RCC 7860 (cell line): Measurements from ENCODE around the gene PFKFB3.
A peak's percentile ranks its signal among the peaks of the same experiment; 100 is the strongest.

ENCODE experiments used
- DNase-seq: peaks from one replicate; pipeline ENCODE4 v3.0.0-alpha.2; 2015; ENCODE audit warnings: low spot score
- FAIRE-seq: peaks from 2 replicates; lab custom pipeline; 2012; peaks lifted over from hg19 to GRCh38; lab: Jason Lieb, UNC

PFKFB3 gene

DNA sequence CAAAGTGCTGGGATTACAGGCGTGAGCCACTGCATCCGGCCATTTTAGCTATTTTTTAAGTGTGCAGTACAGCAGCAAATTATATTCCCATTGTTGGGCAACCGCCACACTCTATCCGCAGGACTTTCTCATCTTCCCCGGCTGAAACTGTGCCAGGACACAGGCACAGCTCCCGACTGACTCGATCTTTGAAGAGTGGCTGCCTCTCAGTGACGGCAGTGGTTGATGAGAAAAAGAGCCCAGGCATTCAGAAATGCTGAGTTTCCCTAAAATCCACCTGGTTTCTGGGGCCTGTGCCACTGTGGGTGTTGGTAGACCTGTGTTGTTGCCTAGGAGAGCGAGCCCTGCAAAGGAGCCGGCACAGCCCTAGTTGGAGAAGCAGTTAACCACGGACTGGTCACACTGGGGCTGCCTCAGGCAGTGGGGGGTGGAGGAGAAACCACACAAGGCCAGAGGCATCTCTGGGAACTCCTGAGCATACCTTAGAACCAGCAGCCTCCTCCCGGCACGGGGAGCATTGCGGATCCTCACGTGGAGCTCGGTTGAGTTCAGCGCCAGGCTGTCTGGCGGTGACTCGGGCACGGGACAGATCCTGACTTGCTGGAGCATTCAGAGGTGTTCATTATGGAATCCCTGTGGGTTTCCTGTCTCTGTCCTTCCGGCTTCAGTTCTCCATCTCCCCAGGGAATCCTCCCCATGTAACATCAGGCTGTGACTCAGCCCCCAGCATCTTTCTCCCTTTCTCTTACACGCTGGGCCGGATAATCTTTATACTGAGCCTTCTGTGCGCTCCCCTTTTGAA, 16.2 kb downstream of the PFKFB3 start:
- FAIRE-seq (peak; percentile 95), DNase-seq (peak; percentile 99)

DNA sequence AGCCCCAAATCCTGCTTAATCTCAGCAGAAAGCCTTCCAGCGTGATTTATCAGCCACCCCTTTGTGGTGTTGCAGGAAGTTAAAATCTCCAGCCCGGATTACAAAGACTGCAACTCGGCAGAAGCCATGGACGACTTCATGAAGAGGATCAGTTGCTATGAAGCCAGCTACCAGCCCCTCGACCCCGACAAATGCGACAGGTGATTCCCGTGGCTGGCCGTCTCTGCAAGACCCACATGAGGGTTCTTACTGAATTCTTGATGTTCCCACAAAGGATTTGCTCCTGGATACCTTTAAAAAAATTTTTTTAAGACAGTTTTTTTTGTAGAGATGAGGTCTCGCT, 16.7 kb downstream of the PFKFB3 start:
- no peak for DNase-seq
- no peak for FAIRE-seq

DNA sequence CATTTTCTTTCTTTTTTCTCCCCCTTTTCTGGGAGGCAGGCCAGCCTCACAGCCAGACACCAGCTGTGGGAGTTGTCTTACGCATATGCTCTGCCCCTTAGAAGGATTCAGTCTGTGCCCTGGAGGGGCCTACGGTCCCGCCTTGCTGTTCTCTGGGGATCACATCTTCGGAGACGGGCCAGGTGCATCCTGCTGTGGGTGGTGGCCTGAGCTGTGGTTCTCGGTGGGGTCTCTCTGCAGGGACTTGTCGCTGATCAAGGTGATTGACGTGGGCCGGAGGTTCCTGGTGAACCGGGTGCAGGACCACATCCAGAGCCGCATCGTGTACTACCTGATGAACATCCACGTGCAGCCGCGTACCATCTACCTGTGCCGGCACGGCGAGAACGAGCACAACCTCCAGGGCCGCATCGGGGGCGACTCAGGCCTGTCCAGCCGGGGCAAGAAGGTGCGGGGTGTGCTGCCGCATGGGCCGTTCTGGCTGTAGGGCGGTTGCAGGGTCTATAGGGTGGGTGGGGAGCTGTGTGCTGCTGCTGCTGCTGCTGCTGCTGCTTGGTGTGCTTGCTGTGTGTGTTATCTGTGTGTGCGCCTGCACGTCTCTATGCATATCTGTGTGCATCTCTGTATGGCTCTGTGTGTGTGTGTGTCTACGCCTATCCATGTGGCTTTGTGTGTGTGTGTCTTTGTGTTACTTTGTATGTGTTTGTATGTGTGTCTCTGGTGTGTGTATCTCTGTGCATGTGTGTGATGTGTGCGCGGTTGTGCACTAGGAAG, 17.9 kb downstream of the PFKFB3 start:
- FAIRE-seq (no peak), DNase-seq (no peak)

DNA sequence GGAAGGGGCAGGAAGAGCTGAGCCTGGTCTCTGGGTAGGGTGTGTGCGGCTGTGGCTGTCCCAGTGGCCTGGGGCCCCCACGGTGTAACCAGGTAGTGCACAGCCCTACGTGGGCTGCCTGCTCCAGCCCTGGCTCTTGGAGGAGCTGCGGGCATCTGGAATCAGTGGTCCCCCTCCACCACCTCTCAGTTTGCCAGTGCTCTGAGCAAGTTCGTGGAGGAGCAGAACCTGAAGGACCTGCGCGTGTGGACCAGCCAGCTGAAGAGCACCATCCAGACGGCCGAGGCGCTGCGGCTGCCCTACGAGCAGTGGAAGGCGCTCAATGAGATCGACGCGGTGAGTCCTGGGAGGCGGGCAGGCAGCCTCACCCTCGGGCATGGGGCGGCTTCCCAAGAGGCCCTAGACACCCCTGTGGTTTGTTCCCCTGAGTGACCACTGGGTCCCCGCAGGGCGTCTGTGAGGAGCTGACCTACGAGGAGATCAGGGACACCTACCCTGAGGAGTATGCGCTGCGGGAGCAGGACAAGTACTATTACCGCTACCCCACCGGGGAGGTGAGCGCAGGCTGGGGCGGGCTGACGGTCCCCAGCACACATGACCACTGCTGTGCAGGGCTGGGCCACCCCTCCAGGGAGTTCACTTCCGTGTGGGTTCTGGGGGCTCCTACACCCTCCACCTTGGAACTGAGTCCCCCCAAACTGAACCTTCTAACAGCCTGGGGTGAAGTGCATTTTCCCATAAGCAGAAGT, 18.6 kb downstream of the PFKFB3 start:
- DNase-seq = no peak
- no peak for FAIRE-seq

DNA sequence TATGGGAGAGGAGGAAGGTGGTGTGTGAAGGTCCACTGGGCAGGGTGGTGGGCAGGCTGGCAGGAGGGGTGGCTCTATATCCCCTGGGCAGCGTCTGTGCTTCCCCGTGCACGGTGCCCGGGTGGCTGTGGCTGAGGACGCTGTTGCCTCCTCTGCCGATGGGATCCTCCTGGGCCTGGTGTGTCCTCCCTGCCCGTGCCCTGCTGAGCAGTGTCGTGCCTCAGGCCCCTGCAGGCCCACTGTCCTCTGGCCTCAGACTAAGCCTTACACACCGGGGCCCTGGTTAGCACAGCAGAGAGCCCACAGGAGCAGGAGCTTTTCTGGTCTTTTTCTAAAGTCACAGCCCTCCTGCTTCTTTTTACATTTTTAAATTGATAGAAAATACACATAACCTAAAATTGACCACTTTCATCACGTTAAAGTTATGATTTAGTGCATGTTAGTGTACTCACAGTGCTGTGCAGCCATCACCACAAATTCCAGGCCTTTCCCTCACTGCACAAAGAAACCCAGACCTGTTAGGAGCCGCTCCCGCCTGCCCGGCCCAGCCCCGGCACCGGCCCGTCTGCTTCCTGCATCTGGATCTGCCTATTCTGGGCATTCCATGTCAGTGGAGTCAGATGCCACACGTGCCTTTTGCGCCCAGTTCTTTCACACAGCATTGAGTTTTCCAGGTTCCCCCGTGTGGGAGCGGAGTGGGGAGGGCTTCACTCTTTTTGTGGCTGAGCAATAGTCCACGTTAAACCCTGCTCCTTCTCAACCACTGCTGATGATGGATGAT, 19.4 kb downstream of the PFKFB3 start:
- FAIRE-seq (peak; percentile 8), DNase-seq (peak; percentile 87)

DNA sequence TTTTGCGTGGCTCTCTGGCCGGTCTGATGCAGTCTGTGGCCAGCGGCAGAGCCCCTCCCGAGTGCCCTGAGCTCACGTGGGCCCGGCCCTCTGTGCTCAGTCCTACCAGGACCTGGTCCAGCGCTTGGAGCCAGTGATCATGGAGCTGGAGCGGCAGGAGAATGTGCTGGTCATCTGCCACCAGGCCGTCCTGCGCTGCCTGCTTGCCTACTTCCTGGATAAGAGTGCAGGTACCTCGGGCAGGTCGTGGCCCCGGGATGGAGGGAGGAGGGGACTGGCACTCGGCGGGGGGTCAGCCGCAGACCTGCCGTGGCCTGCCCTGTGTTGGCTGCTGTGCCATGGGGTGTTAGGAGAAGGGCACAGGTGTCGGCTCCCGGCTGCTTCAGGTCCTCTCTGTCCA, 20.0 kb downstream of the PFKFB3 start:
- DNase-seq = no peak
- no peak for FAIRE-seq

DNA sequence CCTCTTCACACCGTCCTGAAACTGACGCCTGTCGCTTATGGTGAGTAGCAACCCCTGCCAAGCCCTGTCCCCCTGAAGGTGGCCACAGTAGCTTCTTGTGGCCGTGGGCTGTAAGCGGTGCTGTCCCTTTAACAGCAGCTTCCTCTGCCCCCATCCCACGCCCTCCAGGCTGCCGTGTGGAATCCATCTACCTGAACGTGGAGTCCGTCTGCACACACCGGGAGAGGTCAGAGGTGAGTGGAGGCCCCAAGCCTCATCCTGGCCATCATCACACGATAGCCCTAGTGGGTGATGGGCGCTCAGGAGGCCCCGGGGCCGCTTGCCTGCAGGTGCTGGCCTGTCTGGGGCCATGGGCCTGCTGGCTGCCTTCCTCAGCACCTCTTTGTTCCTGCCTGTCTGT, 21.2 kb downstream of the PFKFB3 start:
- DNase-seq (no peak), FAIRE-seq (no peak)

DNA sequence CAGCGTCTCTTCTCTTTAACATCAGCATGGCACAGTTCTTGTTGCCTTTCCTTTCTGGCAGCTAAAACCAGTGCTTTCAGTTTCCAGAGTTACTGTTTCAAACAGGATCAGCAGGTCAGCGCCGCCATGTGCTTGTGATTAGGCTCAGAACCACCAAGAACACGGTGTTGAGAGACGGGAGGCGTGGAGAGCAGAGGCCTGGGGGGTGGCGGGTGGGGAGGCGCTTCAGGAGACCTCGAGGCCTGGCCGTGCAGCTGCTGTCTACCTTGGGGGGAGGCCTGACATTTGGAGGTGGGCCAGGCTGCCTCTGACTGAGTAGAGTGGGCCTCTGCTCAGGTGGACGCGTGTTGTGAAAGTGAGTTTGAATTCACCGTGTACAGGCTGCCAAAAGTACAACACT, 22.0 kb downstream of the PFKFB3 start:
- no peak for DNase-seq
- FAIRE-seq = no peak

DNA sequence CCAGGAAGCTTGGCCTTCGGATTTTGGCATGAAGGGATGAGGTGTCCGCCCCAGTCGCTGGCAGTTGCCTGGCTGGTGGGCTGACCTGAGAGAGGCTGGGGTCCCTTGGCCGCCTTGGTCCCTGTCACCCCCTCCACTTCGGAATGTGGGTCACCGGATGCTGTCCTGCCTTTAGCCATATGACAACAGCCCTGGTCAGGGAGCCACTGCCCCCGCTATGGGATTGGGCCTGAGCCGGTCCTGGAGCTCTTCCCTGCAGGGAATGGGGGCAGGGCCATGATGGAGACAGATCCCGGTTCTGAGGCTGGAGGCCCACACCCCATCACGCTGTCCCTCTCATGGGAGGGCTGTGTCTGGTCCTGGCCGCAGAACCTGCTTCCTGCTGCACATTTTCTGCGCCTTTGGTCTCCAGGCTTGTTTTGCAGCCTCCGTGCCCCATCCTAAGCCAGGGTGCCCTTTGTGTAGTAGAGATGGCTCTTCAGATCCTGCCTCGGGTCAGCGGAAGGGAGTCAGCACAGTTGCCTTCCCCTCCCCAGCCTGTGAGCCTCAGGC, 22.6 kb downstream of the PFKFB3 start:
- DNase-seq (no peak), FAIRE-seq (no peak)

DNA sequence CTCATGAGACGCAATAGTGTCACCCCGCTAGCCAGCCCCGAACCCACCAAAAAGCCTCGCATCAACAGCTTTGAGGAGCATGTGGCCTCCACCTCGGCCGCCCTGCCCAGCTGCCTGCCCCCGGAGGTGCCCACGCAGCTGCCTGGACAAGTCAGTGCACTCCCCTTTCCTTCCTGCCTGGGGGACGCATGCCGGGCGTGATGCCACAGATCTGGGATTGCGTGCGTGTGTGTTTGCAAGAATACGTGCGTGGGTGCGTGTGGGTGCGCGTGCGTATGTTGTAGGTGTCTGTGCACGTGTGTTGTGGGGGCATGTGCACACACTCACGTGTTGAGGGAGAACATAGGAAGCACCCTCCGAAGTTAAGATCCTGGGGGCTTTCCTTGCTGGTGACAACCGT, 23.5 kb downstream of the PFKFB3 start:
- no peak for FAIRE-seq

DNA sequence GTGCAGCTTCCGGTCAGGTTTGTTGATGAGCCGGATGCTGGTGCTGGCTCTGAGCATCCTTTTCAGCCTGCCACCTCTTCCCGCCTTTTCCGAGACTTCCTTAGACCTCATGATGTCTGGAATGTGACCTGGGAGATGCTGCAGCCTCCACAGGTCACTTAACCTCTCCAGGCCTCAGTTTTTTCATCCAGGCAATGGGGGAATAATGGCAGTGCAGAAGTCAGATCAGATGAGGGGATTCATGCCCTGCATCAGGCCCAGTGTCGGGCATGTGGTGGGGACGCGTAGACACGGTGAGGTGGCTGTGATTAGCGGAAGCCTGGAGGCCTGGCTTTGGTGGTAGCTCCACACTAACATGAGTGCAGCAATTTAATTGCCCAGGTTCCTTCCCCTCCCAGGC, 24.6 kb downstream of the PFKFB3 start:
- DNase-seq = no peak
- FAIRE-seq = no peak

More for the DNA sequence above, 23.5 kb downstream of the PFKFB3 start:
- no peak for DNase-seq

DNA sequence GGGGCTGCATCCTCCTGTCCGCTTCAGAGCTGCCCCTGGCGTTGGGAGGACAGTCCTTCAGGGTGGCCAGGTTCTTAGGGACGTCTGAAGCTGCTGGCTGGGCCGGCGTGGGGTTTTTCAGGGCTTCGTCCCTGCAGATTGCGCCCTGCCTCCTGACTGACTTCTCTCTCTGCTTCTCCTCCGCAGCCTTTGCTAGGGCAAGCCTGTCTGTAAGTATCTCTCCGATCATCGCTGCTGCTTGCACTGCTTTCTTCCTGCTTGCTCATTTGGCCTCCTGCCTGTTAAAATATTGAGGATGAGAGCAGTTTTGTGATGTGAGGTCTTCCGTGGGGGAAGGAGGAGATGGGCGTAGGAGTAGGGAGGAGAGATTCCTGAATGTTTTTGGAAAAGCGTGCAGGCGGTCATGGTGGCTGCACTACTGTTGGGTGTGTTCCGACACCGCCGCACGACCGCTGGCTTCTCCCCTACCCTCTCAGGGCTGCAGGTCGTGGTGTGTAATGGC, 25.3 kb downstream of the PFKFB3 start:
- DNase-seq = no peak
- FAIRE-seq = no peak

DNA sequence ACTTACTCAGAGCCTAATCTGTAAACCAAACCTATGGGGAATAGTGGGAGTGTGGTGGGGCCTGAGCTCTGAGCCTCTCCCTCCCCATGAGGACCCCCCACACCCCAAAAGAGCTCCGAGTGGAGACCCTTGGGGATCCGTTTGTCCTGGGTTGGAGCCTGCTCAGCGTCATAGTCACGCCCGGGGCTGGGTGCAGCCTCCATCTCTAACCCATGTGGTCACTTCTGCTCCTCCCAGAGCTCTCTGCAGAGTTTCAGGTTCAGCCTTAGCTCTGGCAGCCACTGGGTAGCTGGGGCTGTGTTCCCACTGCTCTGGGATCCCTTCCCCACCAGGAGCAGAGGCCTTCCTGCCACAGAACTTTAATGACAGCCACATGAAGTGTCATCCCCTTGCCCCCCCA, 25.9 kb downstream of the PFKFB3 start:
- DNase-seq = no peak
- no peak for FAIRE-seq

DNA sequence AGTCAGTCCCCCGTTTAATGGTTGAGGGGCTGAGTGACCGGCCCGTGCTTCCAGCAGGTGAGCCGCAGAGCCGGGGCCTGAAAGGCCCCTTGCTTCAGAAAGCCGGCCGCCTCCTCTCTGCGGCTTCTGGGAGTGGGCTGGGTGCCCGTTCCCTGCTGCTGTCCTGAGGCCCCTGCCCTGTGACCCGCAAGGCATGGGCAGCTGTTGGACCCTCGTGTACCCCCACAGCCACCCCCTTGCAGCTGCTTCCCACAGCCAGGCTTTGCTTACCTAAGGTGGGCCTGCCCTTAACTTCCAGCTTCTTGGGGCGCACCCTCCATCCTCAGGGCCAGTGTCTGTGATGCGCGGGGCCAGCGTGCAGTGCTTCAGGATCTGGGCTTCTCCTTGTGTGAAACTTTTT, 26.6 kb downstream of the PFKFB3 start:
- no peak for FAIRE-seq

DNA sequence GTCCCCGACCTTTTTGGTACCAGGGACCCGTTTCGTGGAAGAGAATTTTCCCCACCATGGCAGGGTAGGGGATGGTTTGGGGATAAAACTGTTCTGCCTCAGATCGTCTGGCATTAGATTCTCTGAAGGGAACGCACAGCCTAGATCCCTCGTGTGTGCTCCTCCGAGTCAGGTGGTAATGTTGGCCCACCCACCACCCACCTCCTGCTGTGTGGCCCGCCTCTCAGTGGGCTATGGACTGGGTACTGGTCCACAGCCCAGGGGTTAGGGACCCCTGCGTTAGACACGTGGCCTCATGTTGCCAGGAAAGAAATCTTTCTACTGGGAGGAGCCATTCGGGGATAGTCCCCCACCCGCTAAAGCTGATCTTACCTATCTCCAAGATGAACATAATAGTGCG, 27.0 kb downstream of the PFKFB3 start:
- DNase-seq (no peak), FAIRE-seq (no peak)

More for the DNA sequence above, 26.6 kb downstream of the PFKFB3 start:
- DNase-seq = no peak

DNA sequence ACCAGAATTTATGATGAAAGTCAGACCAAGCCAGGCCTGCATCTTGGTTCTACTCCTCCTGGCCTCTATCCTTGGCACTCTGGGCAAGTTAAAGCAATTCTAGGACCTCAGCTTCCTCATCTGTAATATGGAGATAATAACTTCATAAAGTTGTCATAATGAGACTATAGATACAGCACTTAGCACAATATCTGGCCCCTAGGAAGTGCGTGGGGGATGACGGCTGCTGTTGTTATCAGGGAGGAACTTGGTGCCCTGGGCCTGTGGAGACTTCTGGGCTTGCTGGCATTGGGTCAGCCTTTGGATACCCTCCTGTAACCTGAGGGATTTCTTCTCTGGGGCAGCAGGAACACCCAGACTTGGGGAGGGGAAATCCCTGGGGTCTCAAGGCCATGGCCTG, 27.6 kb downstream of the PFKFB3 start:
- no peak for FAIRE-seq

DNA sequence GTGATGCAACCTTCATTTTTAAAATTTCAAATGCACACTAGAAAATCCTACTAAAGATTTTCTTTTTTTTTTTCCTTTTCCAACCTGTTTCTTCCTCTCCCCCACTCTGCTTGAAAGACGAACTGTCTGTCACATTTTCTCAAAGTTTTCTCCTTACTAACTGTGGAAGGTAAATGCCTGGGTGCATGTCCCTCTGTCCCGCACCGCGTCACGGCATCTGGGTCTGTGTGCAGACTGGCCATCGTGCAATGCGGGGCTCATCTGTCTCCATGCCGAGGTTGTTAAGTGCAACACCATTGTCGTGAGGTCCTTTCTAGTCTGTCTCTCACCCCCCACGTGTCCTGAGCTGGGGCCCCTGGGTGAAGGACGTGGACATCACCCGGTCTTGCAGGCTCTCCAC, 28.4 kb downstream of the PFKFB3 start:
- FAIRE-seq (no peak), DNase-seq (no peak)

More for the DNA sequence above, 27.6 kb downstream of the PFKFB3 start:
- DNase-seq = no peak

DNA sequence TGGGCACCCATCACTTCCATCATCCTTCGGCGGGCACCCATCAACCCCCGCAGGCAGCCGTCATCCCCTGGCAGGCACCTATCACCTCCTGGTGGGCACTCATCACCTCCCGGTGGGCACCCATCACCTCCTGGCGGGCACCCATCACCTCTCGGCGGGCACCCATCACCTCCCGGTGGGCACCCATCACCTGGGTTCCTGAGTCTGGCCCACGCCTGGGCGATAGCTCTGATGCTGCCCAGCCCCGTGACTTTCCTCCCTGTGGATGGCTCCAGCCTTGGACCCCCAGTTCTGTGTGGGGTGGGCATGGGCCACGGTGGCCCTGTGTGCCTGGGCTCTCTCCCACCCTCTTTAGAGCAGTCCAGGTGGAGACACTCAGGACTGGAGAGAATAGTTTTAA, 29.0 kb downstream of the PFKFB3 start:
- DNase-seq (no peak), FAIRE-seq (no peak)

DNA sequence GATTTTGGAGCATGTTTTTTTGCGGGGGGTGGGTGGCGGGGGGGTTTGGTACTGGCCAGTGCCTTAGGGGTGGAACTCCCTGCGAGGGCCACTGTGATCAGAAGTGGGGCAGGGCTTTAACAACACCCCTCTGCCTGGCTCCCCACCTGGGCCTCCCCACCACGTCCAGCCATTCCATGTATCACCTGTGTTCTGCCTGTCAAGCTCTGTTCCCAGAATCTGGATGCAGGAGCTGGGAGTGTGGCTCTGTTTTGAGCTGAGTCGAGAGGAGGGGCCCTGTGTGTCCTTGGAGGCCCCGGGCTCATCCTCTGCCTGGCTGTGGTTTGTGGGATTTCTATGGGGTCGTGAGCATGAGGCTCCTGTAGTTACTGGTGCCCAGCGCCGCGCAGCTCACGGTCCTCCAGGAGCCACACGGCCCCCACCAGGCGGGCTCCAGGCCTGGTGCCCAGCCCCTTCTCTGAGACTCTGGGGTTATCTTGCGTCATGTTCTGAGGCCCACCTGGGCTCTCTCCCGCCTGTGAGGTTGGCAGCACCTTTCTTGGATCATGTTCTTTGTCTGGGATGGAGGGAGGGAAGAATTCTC, 29.6 kb downstream of the PFKFB3 start:
- FAIRE-seq (no peak), DNase-seq (no peak)
